Fibroblast of peridontal ligament (primary cell): Measurements from ENCODE around the gene PEX6.

Experiments
- DNase-seq: peaks from one replicate; pipeline ENCODE4 v3.0.0-alpha.2; 2010; ENCODE audit errors: extremely low read depth

Gene PEX6

GRCh38 chr6:42936398-42936797 is 42.6 kb downstream of the PEX6 start:
- DNase-seq, result no peak

GRCh38 chr6:42935322-42935721 is 43.7 kb downstream of the PEX6 start:
- no peak for DNase-seq

- no peak for DNase-seq
Measured at GRCh38 chr6:42933205-42933604, 45.8 kb downstream of the PEX6 start.

GRCh38 chr6:42932412-42932811 is 46.6 kb downstream of the PEX6 start:
- DNase-seq, result no peak

GRCh38 chr6:42929821-42930360 is 49.1 kb downstream of the PEX6 start:
- DNase-seq, result peak; percentile 80

- peak; percentile 96 for DNase-seq
Measured at GRCh38 chr6:42928986-42929820, 49.8 kb downstream of the PEX6 start, which contains the start of gene CNPY3. TSS of gene CNPY3 (plus strand) at chr6:42929480. CDS start at chr6:42929571, 91 bp downstream.

GRCh38 chr6:42925248-42925857 is 53.6 kb downstream of the PEX6 start:
- DNase-seq, result no peak

- no peak for DNase-seq
Measured at GRCh38 chr6:42923666-42924065, 55.3 kb downstream of the PEX6 start.

GRCh38 chr6:42921801-42922200 is 57.2 kb downstream of the PEX6 start:
- DNase-seq, result no peak

GRCh38 chr6:42916288-42916687 is 62.7 kb downstream of the PEX6 start:
- no peak for DNase-seq

- DNase-seq, result no peak
Measured at GRCh38 chr6:42915732-42916131, 63.2 kb downstream of the PEX6 start, which contains the start of gene PTCRA. TSS of gene PTCRA (plus strand) at chr6:42916053. CDS start at chr6:42916070, 17 bp downstream.

- no peak for DNase-seq
Measured at GRCh38 chr6:42914546-42914945, 64.4 kb downstream of the PEX6 start.
